CD4-positive, alpha-beta T cell (primary cell): ENCODE data around the gene HIGD1A. TPM values are rescaled to one million over a fixed set of nuclear protein-coding genes. Genes with fewer than 3 reads are reported as not detected.

Experiments used
- ATAC-seq: fragments of 200-7000 bp; cut with Tn5 transposase; one replicate; pipeline ENCODE4 v1.10.0; 2022; ENCODE audit warnings: mild to moderate bottlenecking; ENCODE audit not compliant: poor library complexity
- CTCF ChIA-PET: fragments of 350-600 bp; sonication (Branson Sonifier 250); formaldehyde crosslinking; loops from one replicate; lab custom pipeline; 2021; ENCODE audit warnings: antibody characterized with exemption, inconsistent platforms; lab: Charles Lee
- POLR2A ChIA-PET: fragments of 350-600 bp; sonication (Branson Sonifier 250); formaldehyde crosslinking; loops from one replicate; lab custom pipeline; 2021; ENCODE audit warnings: antibody characterized with exemption, inconsistent platforms; lab: Charles Lee
- DNase-seq, 14 experiments: peaks; one replicate each; pipeline ENCODE4 v3.0.0-alpha.2; 2013 to 2020; ENCODE audit warnings: mixed read lengths in 2 of 14
- H3K27ac ChIP-seq, 2 donors: one replicate each; pipeline versions ENCODE4 v1.5.1 to v1.7.0; 2013; ENCODE audit warnings: low read length in 2 of 2, low read depth in 1 of 2, mild to moderate bottlenecking in 1 of 2
- H3K27me3 ChIP-seq, 2 experiments: 1 replicate in 1 of 2; 2 replicates in 1 of 2; pipeline versions ENCODE4 v1.6.1 to v1.7.0; 2013; ENCODE audit warnings: low read length in 2 of 2, control low read depth in 1 of 2, mild to moderate bottlenecking in 1 of 2, moderate library complexity in 1 of 2; ENCODE audit not compliant: insufficient read depth in 2 of 2, control insufficient read depth in 1 of 2
- H3K36me3 ChIP-seq: one replicate; pipeline ENCODE4 v1.6.1; 2013; ENCODE audit warnings: low read length, control low read depth; ENCODE audit not compliant: insufficient read depth
- H3K4me1 ChIP-seq: one replicate; pipeline ENCODE4 v1.6.1; 2013; ENCODE audit warnings: low read length, control low read depth; ENCODE audit not compliant: insufficient read depth
- H3K4me3 ChIP-seq: one replicate; pipeline ENCODE4 v1.5.1; 2013; ENCODE audit warnings: mild to moderate bottlenecking, low read length, moderate library complexity
- H3K9me3 ChIP-seq, 2 experiments: 1 replicate in 1 of 2; 2 replicates in 1 of 2; pipeline versions ENCODE4 v1.6.1 to v1.7.0; 2013; ENCODE audit warnings: low read length in 2 of 2, mild to moderate bottlenecking in 2 of 2, control low read depth in 1 of 2, moderate library complexity in 1 of 2; ENCODE audit not compliant: control insufficient read depth in 1 of 2, insufficient read depth in 1 of 2
- H3K27ac Mint-ChIP-seq: one replicate; pipeline ENCODE4 v1.8.0; 2020; ENCODE audit warnings: mixed read lengths
- H3K27me3 Mint-ChIP-seq: one replicate; pipeline ENCODE4 v1.8.0; 2021; ENCODE audit warnings: mixed read lengths
- H3K36me3 Mint-ChIP-seq: one replicate; pipeline ENCODE4 v1.8.0; 2021; ENCODE audit warnings: low read depth, mixed read lengths
- H3K4me1 Mint-ChIP-seq: one replicate; pipeline ENCODE4 v1.8.0; 2021; ENCODE audit warnings: low read depth, mixed read lengths
- H3K4me3 Mint-ChIP-seq: one replicate; pipeline ENCODE4 v1.8.0; 2020; ENCODE audit warnings: mild to moderate bottlenecking, mixed read lengths
- H3K9me3 Mint-ChIP-seq: one replicate; pipeline ENCODE4 v1.8.0; 2020; ENCODE audit warnings: mixed read lengths
- intact Hi-C, 2 experiments: fragments of 100-400 bp; cut with DNase I in 1 of 2; cut with micrococcal nuclease in 1 of 2; formaldehyde crosslinking; loops; one replicate each; pipeline versions ENCODE4 v1.15.1 to v1.9.0; 2023 to 2025; cut with DNase I, micrococcal nuclease
- total RNA-seq, 174 experiments: library from RNA in 2 of 174; stranded (reverse) in 2 of 174; gene quantifications; one replicate each; pipeline ENCODE4 v1.2.3 and lab custom pipeline; 2021 to 2026
- TF ChIP-seq, protein P1 (sequence below): fragments of 200-600 bp; IDR thresholded peaks from one replicate; pipeline ENCODE4 v1.8.0; 2022; ENCODE audit warnings: antibody characterized with exemption, mild to moderate bottlenecking

Gene HIGD1A
- total RNA-seq, 2 experiments from 2014 or later = 9.3 to 11.3 TPM

DNA sequence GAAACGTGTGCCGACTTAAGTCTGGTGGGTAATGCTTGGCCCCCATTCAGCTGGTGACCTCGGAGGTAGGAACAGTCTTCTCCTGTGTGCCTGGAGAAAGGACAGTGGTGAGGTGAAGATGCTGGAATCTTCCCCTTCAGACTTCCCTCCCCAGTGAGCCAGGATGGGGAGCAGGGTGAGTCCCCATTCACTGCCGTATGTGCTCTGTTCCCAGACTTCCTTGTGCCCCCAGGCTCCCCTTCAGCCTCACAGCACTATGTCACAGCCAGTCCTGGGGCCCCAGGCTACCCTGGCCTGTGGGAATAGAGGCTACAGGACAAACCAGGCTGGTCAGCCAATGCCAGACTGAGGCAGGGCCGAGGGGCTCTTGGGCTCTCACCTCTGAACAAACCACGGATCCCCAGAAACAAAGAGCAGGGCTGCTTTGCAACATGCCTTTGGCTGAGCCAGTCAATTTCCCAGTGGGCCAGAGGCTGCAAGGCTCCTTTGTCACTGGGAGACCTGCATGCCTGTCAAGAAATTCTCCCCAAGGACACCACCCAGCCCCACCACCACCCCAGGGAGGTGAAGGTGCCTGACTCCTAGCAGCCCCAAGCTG, 69.9 kb downstream of the HIGD1A start:
- TF ChIP-seq, protein P1, sequence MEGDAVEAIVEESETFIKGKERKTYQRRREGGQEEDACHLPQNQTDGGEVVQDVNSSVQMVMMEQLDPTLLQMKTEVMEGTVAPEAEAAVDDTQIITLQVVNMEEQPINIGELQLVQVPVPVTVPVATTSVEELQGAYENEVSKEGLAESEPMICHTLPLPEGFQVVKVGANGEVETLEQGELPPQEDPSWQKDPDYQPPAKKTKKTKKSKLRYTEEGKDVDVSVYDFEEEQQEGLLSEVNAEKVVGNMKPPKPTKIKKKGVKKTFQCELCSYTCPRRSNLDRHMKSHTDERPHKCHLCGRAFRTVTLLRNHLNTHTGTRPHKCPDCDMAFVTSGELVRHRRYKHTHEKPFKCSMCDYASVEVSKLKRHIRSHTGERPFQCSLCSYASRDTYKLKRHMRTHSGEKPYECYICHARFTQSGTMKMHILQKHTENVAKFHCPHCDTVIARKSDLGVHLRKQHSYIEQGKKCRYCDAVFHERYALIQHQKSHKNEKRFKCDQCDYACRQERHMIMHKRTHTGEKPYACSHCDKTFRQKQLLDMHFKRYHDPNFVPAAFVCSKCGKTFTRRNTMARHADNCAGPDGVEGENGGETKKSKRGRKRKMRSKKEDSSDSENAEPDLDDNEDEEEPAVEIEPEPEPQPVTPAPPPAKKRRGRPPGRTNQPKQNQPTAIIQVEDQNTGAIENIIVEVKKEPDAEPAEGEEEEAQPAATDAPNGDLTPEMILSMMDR = no peak
- H3K4me1 ChIP-seq = no peaks in the 10 kb centered on the region
- DNase-seq (peak in 1 of 14 experiments; percentile 5), ATAC-seq (no peak)
- Mint-ChIP-seq H3K4me3 (no peak overlapping the region), H3K27me3 (no peaks in the 10 kb centered on the region), H3K4me1 (no peaks in the 10 kb centered on the region), H3K9me3 (no peaks in the 10 kb centered on the region), H3K36me3 (no peaks in the 10 kb centered on the region), H3K27ac (no peak overlapping the region)
- intact Hi-C loops = no loop called here
- CTCF ChIA-PET = no interaction called here
- H3K9me3 ChIP-seq = peaks cover 0 to 3% of the 10 kb centered on the region in 2 experiments
- H3K27ac ChIP-seq = no peak overlapping the region
- no peaks in the 10 kb centered on the region for H3K36me3 ChIP-seq
- no peak overlapping the region for H3K4me3 ChIP-seq
- POLR2A ChIA-PET = no interaction called here
- H3K27me3 ChIP-seq = no peaks in the 10 kb centered on the region

DNA sequence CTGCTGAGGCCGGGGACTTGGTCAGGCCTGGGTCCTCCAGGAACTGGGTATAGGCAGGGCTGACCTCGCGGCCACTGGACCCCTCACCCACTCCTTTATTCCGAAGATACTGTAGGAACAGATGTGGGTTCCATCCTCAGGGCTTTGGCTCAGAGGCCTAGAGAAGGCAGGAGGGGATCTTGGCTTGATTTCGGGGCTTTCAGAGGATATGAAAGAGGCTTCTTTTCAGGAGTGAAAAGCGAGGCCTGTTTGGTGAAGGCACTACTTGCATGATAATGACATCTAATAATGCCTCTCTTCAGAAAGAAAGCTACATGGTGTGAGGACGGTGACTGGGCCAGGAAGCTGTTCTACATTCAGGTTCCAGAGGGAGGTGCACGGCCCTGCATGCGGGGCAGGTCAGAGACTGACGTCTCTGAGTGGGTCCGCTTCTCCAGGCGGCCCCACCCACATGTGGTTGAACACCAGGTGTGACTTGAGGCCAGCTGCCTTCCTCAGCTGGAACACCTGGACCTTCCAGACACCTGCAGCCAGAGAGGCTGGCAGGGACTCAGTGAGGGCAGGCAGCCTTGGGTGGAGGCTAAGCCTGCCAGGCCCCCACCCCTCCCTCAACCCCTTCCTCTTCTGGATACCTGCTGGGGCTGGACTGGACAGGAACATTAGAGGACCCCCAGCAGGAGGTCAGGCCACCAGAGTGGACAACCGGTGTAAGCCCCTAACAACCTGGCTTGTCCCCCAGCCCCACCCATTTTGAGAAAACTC, 70.6 kb downstream of the HIGD1A start:
- POLR2A ChIA-PET = no interaction called here
- TF ChIP-seq, protein P1 = no peak
- intact Hi-C loops = no loop called here
- CTCF ChIA-PET = no interaction called here
- Histone ChIP-seq H3K4me1 (no peaks in the 10 kb centered on the region), H3K36me3 (no peaks in the 10 kb centered on the region), H3K4me3 (no peak overlapping the region), H3K9me3 (peaks cover 0 to 3% of the 10 kb centered on the region in 2 experiments), H3K27me3 (no peaks in the 10 kb centered on the region), H3K27ac (no peak overlapping the region)
- Mint-ChIP-seq H3K27ac (no peak overlapping the region), H3K4me1 (no peaks in the 10 kb centered on the region), H3K36me3 (no peaks in the 10 kb centered on the region), H3K4me3 (no peak overlapping the region), H3K9me3 (no peaks in the 10 kb centered on the region), H3K27me3 (no peaks in the 10 kb centered on the region)
- peak in 1 of 14 experiments; percentile 7 for DNase-seq
- ATAC-seq = no peak

Other genes with a start within 250 kb of the HIGD1A start
- 10 to 100 TPM; 73.6 to 75.4 TPM for gene SEC22C, start 222.5 kb downstream of the HIGD1A start, total RNA-seq
- gene SS18L2, start 213.6 kb downstream of the HIGD1A start, total RNA-seq = 10 to 100 TPM; 47.2 to 53.6 TPM
- 100 to 1,000 TPM; 236 to 249 TPM for gene NKTR, start 203.8 kb downstream of the HIGD1A start, total RNA-seq
- under 1 TPM; 0.47 to 0.80 TPM for gene ZBTB47, start 150.8 kb downstream of the HIGD1A start, total RNA-seq
- gene KLHL40, start 119.0 kb downstream of the HIGD1A start, total RNA-seq = not detected
- gene HHATL, start 101.7 kb downstream of the HIGD1A start, total RNA-seq = not detected
- under 1 TPM in 1 of 2 experiments, not detected in 1; 0.38 TPM for gene CCDC13, start 31.2 kb downstream of the HIGD1A start, total RNA-seq
- under 1 TPM in 1 of 2 experiments, not detected in 1; 0.42 TPM for gene ACKR2, start 5.0 kb upstream of the HIGD1A start, total RNA-seq
- not detected for gene CYP8B1, start 71.4 kb upstream of the HIGD1A start, total RNA-seq
- 1 to 10 TPM; 2.5 to 2.7 TPM for gene ZNF662, start 101.7 kb upstream of the HIGD1A start, total RNA-seq
- gene GASK1A, start 174.8 kb upstream of the HIGD1A start, total RNA-seq = under 1 TPM in 1 of 2 experiments, not detected in 1; 0.28 TPM